ENCODE measurements around the gene TNNT3.

The TNNT3 gene

DNA sequence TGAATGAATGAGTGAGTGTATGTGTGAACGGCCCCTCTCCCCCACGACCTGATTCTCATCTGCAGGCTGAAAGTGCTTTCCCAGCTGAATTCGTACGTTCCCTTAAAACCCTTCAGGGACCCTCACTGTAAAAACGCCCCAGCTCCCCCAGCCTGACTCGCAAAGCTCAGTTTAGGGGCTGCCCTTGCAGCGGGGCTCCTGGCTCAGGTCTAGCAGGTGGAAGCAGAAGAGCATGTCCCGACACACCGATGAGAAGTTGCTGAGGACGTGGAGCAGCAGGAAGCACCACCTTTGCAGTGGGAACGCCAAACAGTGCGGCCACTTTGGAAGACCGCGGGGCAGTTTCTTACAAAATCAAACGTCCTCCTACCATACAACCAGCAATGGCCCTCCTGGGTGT lies 24.1 kb downstream of the TNNT3 start:
- H3K4me3 ChIP-seq (ENCODE audit: low read depth, low read length), result no peak overlapping the region
- no peak for DNase-seq (ENCODE audit: low read depth)
- in situ Hi-C loops (cut with HindIII; ENCODE audit: low sequenced_read_pairs), result no loop called here
- TF ChIP-seq, protein P1, sequence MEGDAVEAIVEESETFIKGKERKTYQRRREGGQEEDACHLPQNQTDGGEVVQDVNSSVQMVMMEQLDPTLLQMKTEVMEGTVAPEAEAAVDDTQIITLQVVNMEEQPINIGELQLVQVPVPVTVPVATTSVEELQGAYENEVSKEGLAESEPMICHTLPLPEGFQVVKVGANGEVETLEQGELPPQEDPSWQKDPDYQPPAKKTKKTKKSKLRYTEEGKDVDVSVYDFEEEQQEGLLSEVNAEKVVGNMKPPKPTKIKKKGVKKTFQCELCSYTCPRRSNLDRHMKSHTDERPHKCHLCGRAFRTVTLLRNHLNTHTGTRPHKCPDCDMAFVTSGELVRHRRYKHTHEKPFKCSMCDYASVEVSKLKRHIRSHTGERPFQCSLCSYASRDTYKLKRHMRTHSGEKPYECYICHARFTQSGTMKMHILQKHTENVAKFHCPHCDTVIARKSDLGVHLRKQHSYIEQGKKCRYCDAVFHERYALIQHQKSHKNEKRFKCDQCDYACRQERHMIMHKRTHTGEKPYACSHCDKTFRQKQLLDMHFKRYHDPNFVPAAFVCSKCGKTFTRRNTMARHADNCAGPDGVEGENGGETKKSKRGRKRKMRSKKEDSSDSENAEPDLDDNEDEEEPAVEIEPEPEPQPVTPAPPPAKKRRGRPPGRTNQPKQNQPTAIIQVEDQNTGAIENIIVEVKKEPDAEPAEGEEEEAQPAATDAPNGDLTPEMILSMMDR (IDR thresholded peaks at IDR 0.05; ENCODE audit: low read depth, low read length, missing control alignments), result no peak

DNA sequence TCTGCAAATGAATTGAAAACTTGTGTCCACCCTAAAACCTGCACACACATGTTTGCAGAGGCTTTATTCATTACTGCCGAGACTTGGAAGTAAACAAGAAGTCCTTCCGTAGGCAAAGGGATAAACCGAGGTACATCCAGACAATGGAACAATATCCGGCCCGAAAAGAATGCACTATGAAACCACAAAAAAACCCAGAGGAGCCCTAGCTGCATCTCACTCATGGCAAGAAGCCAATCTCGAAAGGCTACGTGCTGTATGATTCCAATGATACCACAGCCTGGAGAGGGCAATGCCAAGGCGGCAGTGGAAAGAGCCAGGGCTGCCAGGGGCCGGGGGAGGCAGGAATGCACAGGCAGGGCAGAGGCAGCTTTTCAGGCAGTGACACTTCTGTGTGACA lies 24.5 kb downstream of the TNNT3 start:
- no peak overlapping the region for H3K4me3 ChIP-seq (ENCODE audit: low read depth, low read length)
- TF ChIP-seq, protein P1 (IDR thresholded peaks at IDR 0.05; ENCODE audit: low read depth, low read length, missing control alignments), result no peak
- in situ Hi-C loops (cut with HindIII; ENCODE audit: low sequenced_read_pairs), result no loop called here
- DNase-seq (ENCODE audit: low read depth), result no peak

DNA sequence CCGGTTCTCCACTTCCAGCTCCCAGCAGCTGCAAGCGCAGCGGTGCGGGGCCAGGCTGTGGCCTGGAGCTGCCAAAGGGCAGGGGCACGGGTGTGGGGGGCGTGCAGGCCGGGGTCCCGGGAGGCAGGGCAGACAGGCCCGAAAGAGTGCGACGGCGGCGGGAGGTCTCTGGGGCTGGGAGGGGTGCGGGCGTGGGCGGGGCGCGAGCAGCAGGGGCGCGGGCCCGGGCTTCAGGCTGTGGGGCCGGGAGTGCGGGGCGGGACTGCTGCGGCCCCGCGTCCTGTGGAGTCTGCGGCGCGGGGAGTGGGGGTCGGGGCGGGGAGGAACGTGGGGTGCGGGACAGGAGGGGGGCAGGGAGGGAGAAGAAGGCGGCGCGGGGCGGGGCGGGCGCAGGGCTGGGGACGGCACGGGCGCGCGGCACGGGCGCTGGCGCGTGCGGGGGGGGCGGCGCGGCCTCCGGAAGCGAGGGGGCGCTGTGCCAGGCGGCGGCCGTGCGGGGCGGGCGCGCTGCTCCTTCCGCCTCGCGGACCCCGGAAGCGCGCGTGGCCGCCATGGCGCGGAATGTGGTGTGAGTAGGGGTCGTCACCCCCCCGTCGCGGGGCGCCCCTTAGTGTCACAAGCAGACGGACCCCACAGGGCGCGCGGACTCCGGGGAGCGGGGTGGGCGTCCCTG lies 27.4 kb downstream of the TNNT3 start, which contains the start of gene MRPL23:
Gene MRPL23 (plus strand): TSS at position 521 of the 673 bp plus-strand sequence. CDS start 31 bp downstream, at position 552.
- TF ChIP-seq, protein P1 (IDR thresholded peaks at IDR 0.05; ENCODE audit: low read depth, low read length, missing control alignments), result no peak
- in situ Hi-C loops (cut with HindIII; ENCODE audit: low sequenced_read_pairs), result no loop called here
- no peak for DNase-seq (ENCODE audit: low read depth)

DNA sequence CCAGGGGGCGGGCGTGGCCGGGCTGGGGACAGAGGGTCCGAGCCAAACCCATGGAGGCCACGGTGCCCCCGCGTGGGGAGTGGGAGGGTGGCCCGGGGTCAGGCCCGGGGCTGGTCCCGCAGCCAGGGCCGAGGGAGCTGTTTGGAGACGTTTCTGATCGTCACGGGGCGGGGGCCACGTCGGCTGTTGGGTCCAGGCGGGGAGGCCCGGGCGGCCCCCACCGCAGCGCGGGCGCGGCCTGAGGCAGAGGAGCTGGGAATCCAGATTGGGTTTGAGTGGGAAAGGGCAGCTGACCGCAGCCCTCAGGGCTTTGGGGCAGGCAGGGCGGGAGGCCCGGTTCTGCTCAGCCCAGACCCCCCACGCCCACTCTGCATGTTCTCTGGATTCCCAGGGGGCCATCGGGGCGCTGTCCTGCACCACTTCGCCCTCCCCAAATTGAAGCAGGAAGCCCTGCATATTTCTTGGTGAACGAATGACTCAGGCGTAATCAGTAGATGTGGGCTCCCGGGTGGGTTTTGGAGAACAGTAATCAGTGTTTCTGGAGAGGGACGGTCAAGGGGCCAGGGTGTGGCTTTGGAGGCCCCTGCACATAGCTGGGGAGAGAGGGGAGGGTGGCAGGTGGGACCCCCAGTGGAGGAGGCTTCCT lies 28.2 kb downstream of the TNNT3 start:
- no peak for DNase-seq (ENCODE audit: low read depth)
- TF ChIP-seq, protein P1 (IDR thresholded peaks at IDR 0.05; ENCODE audit: low read depth, low read length, missing control alignments), result no peak
- in situ Hi-C loops (cut with HindIII; ENCODE audit: low sequenced_read_pairs), result no loop called here
- no peak overlapping the region for H3K4me3 ChIP-seq (ENCODE audit: low read depth, low read length)

More for the DNA sequence above, 27.4 kb downstream of the TNNT3 start, which contains the start of gene MRPL23:
- H3K4me3 ChIP-seq (ENCODE audit: low read depth, low read length), result no peak within 1 kb of the TSS

DNA sequence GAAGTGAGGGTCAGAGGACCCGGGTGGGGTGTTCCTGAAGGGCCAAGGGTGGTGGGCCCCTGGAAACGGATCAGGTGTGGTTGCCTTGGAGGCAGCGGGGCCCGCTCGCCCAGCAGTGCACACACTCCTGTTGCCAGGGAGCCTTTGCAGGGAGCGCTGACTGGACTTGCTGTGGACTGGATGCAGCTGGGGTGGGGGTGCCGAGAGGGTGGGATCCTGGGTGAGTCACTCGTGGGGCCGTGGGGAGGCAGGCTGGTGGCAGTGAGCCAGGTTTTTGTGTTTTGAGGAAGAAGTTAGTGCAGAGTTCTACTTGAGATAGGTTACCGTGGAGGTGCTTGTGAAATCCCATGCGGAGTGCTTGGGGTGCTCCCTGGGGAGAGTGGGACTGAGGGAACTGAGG lies 28.9 kb downstream of the TNNT3 start:
- DNase-seq (ENCODE audit: low read depth), result no peak
- TF ChIP-seq, protein P1 (IDR thresholded peaks at IDR 0.05; ENCODE audit: low read depth, low read length, missing control alignments), result no peak
- in situ Hi-C loops (cut with HindIII; ENCODE audit: low sequenced_read_pairs), result no loop called here
- no peak overlapping the region for H3K4me3 ChIP-seq (ENCODE audit: low read depth, low read length)

DNA sequence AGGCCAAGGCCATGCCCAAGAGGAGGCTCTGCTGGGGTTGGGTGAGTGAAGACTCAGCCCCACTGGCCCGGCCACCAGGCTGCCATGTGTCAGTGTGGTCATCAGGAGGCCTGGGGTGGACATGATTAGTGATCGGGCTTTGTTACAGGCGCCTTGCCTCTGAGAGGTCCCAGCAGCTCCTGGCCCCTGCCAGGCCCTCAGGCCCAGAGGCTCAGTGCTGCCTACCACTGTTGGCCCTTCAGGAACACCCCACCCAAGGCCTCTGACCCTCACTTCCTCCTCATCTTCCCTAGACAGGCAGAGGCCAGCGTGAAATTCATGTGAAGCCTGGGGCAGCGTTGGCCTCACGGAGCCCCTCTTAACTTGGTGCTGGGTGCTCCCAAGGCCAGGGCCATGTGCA lies 29.8 kb downstream of the TNNT3 start:
- DNase-seq (ENCODE audit: low read depth), result no peak
- TF ChIP-seq, protein P1 (IDR thresholded peaks at IDR 0.05; ENCODE audit: low read depth, low read length, missing control alignments), result no peak
- no peak overlapping the region for H3K4me3 ChIP-seq (ENCODE audit: low read depth, low read length)
- in situ Hi-C loops (cut with HindIII; ENCODE audit: low sequenced_read_pairs), result no loop called here
